WTC11 (cell line): Measurements from ENCODE around the gene PAQR4.

Source experiments
- ESRRA ChIP-seq: sonication (generic); formaldehyde crosslinking; IDR thresholded peaks from 2 replicates; pipeline ENCODE4 v1.8.1; 2022; ENCODE audit warnings: mild to moderate bottlenecking, missing genetic modification reagents, borderline replicate concordance
- FOXP1 ChIP-seq: sonication (generic); formaldehyde crosslinking; IDR thresholded peaks from 2 replicates; pipeline ENCODE4 v1.8.0; 2022; ENCODE audit warnings: missing genetic modification reagents, mild to moderate bottlenecking, moderate library complexity, borderline replicate concordance
- MXD4 ChIP-seq: fragments of 250-450 bp; sonication (Bioruptor Pico); IDR thresholded peaks from 2 replicates; pipeline ENCODE4 v1.8.0; 2021; ENCODE audit warnings: mild to moderate bottlenecking, moderate library complexity, borderline replicate concordance
- NR2C2 ChIP-seq: sonication (generic); formaldehyde crosslinking; IDR thresholded peaks from 2 replicates; pipeline ENCODE4 v1.8.0; 2022; ENCODE audit warnings: mild to moderate bottlenecking, missing genetic modification reagents
- TF ChIP-seq, protein P1 (sequence below): fragments of 200-600 bp; IDR thresholded peaks from 2 replicates; pipeline ENCODE4 v1.8.0; 2022; ENCODE audit warnings: antibody characterized with exemption

DNA sequence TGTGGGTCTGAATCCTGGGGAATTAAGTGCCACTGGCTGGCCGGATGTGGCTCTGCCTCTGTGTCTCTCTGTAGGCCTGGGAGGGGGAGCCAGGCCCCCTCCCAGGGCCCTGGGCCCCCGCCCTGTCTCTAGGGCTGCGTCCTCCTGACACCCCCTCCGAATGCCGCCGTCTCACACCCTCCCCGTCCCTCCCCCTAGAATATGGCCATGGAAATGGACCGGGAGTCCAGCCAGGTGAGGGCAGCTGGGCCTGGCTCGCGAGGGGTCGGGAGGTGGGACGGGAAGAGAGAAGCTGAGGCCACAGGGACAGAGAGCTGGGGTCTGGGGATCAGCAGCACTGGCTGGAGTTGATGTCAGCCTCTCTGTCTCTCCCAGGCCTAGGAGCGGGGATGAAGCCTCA lies 27.1 kb downstream of the PAQR4 start:
- no peak for TF ChIP-seq MXD4 (CRISPR knock-in tag)
- TF ChIP-seq, protein P1, sequence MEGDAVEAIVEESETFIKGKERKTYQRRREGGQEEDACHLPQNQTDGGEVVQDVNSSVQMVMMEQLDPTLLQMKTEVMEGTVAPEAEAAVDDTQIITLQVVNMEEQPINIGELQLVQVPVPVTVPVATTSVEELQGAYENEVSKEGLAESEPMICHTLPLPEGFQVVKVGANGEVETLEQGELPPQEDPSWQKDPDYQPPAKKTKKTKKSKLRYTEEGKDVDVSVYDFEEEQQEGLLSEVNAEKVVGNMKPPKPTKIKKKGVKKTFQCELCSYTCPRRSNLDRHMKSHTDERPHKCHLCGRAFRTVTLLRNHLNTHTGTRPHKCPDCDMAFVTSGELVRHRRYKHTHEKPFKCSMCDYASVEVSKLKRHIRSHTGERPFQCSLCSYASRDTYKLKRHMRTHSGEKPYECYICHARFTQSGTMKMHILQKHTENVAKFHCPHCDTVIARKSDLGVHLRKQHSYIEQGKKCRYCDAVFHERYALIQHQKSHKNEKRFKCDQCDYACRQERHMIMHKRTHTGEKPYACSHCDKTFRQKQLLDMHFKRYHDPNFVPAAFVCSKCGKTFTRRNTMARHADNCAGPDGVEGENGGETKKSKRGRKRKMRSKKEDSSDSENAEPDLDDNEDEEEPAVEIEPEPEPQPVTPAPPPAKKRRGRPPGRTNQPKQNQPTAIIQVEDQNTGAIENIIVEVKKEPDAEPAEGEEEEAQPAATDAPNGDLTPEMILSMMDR = no peak
- no peak for TF ChIP-seq NR2C2 (CRISPR knock-in tag)
- no peak for TF ChIP-seq FOXP1
- TF ChIP-seq ESRRA = no peak
